ENCODE data around the gene SLC25A51. TPM values are rescaled to one million over a fixed set of nuclear protein-coding genes. Genes with fewer than 3 reads are reported as not detected.
A peak's percentile ranks its signal among the peaks of the same experiment; 100 is the strongest.

The SLC25A51 gene
- total RNA-seq, 1 donor from 2014 or later, result 23.8 TPM

DNA sequence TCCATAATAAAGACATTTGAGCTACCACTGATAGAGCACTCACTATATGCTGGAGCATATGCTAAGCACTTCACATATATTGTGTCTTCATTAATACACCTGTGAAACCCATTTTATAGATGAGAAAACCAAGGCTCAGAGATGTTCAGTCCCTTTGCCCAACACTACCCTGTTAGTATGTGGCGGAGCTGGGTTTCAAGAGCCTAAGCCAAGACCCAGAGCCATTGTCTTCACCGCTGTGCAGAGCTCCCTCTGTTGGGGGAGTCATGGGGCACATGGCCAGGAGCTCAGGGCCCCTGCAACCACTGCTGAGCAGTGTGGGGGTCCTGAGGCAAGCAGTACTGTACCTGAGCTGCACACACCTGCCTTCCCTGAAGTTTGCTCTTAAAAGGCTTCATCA lies 37.3 kb upstream of the SLC25A51 start:
- ATAC-seq (no peak), DNase-seq (no peak)
- Histone ChIP-seq H3K4me3 (no peak overlapping the region), H3K27me3 (ENCODE audit: low read depth) (no peaks in the 10 kb centered on the region), H3K9me3 (no peaks in the 10 kb centered on the region), H3K4me1 (peaks cover 68% of the 10 kb centered on the region), H3K27ac (peak overlapping the region; percentile 33), H3K36me3 (peaks cover 4% of the 10 kb centered on the region)
- intact Hi-C loops (cut with DNase I), result no loop called here
- TF ChIP-seq, protein P1, sequence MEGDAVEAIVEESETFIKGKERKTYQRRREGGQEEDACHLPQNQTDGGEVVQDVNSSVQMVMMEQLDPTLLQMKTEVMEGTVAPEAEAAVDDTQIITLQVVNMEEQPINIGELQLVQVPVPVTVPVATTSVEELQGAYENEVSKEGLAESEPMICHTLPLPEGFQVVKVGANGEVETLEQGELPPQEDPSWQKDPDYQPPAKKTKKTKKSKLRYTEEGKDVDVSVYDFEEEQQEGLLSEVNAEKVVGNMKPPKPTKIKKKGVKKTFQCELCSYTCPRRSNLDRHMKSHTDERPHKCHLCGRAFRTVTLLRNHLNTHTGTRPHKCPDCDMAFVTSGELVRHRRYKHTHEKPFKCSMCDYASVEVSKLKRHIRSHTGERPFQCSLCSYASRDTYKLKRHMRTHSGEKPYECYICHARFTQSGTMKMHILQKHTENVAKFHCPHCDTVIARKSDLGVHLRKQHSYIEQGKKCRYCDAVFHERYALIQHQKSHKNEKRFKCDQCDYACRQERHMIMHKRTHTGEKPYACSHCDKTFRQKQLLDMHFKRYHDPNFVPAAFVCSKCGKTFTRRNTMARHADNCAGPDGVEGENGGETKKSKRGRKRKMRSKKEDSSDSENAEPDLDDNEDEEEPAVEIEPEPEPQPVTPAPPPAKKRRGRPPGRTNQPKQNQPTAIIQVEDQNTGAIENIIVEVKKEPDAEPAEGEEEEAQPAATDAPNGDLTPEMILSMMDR (IDR thresholded peaks at IDR 0.05), result no peak

DNA sequence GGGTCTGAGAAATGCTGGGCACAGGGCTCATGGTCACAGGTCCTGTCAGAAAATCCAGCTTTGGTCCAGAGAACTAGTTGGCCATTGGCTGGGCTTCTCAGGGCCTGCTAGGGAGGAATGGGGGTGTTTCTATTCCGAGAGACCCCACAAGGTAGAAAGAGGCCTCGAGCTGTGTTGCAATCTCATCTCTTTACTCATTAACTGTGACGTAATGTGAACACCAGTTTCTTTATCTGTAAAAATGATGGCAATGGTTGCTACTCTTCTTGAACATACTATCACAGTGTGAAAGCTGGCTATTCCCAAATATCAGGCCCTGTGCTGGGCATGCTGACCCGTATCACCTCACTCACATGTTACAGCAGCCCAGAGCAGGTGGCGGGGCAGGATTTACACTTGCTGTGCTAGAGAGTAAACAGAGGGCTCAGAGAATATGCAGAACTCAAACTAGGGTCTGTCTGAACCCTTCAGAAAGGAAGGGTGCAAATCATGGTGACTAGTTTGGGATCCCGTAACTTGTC lies 35.7 kb upstream of the SLC25A51 start:
- Histone ChIP-seq H3K27me3 (ENCODE audit: low read depth) (no peaks in the 10 kb centered on the region), H3K27ac (no peak overlapping the region), H3K9me3 (no peaks in the 10 kb centered on the region), H3K4me3 (no peak overlapping the region), H3K4me1 (peaks cover 52% of the 10 kb centered on the region), H3K36me3 (no peaks in the 10 kb centered on the region)
- TF ChIP-seq, protein P1 (IDR thresholded peaks at IDR 0.05), result no peak
- no peak for ATAC-seq
- intact Hi-C loops (cut with DNase I), result no loop called here
- DNase-seq, result no peak

DNA sequence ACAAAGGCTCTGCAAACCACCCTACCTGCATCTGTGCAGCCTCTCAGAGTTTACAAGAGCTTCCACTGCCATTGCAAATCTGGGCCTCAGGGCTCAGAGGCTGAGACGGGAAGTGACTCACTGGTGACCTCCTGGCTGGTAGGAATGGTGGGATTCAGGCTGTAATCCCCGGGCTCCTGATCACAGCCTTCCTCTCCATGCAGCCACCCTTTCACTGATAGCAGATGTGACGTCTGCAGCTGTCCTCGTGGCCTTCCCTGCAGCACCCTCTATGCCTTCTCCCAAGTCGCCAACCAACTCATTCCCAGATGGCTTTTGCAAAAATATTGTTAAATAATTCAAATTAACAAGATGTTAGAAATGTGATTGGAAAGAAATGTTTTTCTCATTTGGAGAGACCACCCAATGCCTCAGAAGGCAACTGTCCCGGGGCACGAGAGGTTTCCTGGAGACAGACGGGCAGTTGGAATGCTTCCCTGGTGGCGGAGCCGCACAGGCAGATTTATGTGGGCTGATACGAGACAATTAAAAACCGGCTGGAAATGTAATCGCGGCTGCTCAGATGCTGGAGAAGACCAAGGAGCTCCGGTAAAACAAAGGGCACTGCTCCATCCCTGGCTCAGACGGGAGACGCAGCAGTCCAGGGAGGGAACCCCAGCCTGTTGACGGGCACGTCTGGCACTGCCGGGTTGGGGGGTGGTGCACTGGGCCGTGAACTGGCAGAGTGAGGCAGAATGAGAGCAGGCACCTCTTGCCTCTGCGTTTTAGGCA lies 34.4 kb upstream of the SLC25A51 start:
- Histone ChIP-seq H3K27ac (no peak overlapping the region), H3K9me3 (no peaks in the 10 kb centered on the region), H3K4me1 (peaks cover 39% of the 10 kb centered on the region), H3K27me3 (ENCODE audit: low read depth) (no peaks in the 10 kb centered on the region), H3K4me3 (no peak overlapping the region), H3K36me3 (no peaks in the 10 kb centered on the region)
- intact Hi-C loops (cut with DNase I), result no loop called here
- DNase-seq (peak; percentile 18), ATAC-seq (no peak)
- TF ChIP-seq, protein P1 (IDR thresholded peaks at IDR 0.05), result no peak

DNA sequence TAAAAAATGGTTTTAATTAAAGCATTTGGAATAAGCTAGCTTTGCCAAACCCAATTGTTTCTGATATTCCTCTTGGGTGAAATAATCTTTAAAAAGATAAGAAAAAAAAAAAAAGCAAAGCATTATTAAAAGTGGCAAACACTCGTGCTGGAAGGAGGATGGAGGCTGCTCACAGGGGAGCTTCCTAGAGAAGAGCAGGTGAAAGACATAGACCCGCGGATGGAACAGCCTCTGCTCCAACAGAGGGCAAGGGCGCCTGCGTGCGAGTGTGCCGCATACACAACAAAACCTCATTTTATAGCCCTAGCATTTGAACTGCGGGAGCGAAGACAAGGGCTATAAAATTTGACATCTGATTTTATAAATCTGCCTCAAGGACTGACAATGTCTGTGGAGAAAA lies 33.4 kb upstream of the SLC25A51 start:
- TF ChIP-seq, protein P1 (IDR thresholded peaks at IDR 0.05), result no peak
- DNase-seq, result no peak
- no peak overlapping the region for H3K4me3 ChIP-seq
- ATAC-seq, result no peak
- no peaks in the 10 kb centered on the region for H3K9me3 ChIP-seq
- no peaks in the 10 kb centered on the region for H3K27me3 ChIP-seq (ENCODE audit: low read depth)
- intact Hi-C loops (cut with DNase I), result no loop called here
- peaks cover 30% of the 10 kb centered on the region for H3K4me1 ChIP-seq
- no peak overlapping the region for H3K27ac ChIP-seq
- H3K36me3 ChIP-seq, result no peaks in the 10 kb centered on the region

DNA sequence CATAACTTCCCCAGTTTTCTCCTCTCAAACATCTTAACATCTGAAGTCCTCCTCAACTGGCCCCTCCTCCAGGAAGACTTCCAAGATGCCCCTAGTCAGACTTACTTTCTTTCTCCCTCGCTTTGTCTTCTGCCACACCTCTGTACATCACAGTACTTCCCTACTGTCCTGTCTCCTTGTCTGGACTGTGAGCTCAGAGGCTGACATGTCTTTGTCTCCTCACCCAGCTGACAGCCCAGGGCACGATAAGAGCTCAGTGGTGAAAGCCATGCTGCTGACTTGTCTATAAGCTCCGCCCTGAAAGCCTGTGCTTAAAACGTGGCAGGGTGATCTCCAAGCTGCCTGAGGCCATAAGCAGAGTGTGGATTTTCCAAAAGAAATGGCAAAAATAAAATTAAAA lies 33.0 kb upstream of the SLC25A51 start:
- Histone ChIP-seq H3K4me1 (peaks cover 28% of the 10 kb centered on the region), H3K36me3 (no peaks in the 10 kb centered on the region), H3K4me3 (no peak overlapping the region), H3K9me3 (no peaks in the 10 kb centered on the region), H3K27me3 (ENCODE audit: low read depth) (no peaks in the 10 kb centered on the region), H3K27ac (no peak overlapping the region)
- intact Hi-C loops (cut with DNase I), result no loop called here
- ATAC-seq (peak; percentile 24 to 28), DNase-seq (peak; percentile 27)
- TF ChIP-seq, protein P1 (IDR thresholded peaks at IDR 0.05), result no peak
